Ascending aorta (tissue), 2 donors: Measurements from ENCODE around the gene DGKI. TPM values are rescaled to one million over a fixed set of nuclear protein-coding genes. Genes with fewer than 3 reads are reported as not detected.

Source experiments
- DNase-seq, 2 donors: peaks; one replicate each; pipeline ENCODE4 v3.0.0-alpha.2; 2019; ENCODE audit warnings: low spot score in 2 of 2
- H3K27ac ChIP-seq, 2 donors: fragments of 200-600 bp; sonication (generic); one replicate each; pipeline ENCODE4 v1.5.1; 2016 to 2017; ENCODE audit warnings: mild to moderate bottlenecking in 1 of 2
- H3K27me3 ChIP-seq: fragments of 200-600 bp; sonication (generic); one replicate; pipeline ENCODE4 v1.5.1; 2017
- H3K36me3 ChIP-seq, 2 donors: fragments of 200-600 bp; sonication (generic); one replicate each; pipeline ENCODE4 v1.5.1; 2016
- H3K4me1 ChIP-seq, 2 donors: fragments of 200-600 bp; sonication (generic); one replicate each; pipeline ENCODE4 v1.5.1; 2016 to 2017; ENCODE audit warnings: mild to moderate bottlenecking in 1 of 2
- H3K4me3 ChIP-seq, 2 donors: fragments of 200-600 bp; sonication (generic); one replicate each; pipeline ENCODE4 v1.5.1; 2016 to 2017; ENCODE audit warnings: mild to moderate bottlenecking in 1 of 2
- H3K9me3 ChIP-seq, 2 donors: fragments of 200-600 bp; sonication (generic); one replicate each; pipeline ENCODE4 v1.5.1; 2016
- intact Hi-C: fragments of 100-400 bp; cut with DNase I; formaldehyde crosslinking; loops from one replicate; pipeline ENCODE4 v1.15.1; 2023
- total RNA-seq: library from RNA; depleted of rRNA; stranded (reverse); fragments of >200 nt; gene quantifications from one replicate; pipeline ENCODE4 v1.1.0, GENCODE V29; 2016
- TF ChIP-seq, protein P1 (sequence below), 3 experiments: fragments of 200-600 bp in 2 of 3; fragments of 450-650 bp in 1 of 3; sonication (generic) in 2 of 3; IDR thresholded peaks; one replicate each; pipeline ENCODE4 v1.5.1; 2016 to 2019; ENCODE audit warnings: antibody characterized with exemption in 3 of 3, mild to moderate bottlenecking in 1 of 3, moderate library complexity in 1 of 3

DGKI gene
- total RNA-seq, 1 donor from 2014 or later: 13.4 TPM

DNA sequence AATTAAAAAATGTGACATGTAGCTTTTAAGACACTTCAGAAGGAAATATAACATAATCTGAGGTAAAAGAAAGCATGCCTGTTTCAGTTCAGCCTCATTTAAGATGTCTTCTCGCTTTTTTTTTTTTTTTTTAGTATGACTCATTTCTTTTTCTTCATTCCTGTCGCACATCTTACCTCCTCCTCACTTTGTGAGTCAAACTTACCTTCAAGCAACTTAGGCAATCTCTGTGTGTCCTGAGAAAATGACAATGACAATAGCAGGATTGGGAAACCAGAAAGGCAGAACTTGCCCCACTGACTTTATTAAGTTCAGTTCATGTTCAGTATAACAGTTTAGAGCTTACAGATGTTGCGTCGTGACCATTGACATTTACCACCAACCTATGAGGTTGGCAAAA lies 511.0 kb downstream of the DGKI start:
- TF ChIP-seq, protein P1, sequence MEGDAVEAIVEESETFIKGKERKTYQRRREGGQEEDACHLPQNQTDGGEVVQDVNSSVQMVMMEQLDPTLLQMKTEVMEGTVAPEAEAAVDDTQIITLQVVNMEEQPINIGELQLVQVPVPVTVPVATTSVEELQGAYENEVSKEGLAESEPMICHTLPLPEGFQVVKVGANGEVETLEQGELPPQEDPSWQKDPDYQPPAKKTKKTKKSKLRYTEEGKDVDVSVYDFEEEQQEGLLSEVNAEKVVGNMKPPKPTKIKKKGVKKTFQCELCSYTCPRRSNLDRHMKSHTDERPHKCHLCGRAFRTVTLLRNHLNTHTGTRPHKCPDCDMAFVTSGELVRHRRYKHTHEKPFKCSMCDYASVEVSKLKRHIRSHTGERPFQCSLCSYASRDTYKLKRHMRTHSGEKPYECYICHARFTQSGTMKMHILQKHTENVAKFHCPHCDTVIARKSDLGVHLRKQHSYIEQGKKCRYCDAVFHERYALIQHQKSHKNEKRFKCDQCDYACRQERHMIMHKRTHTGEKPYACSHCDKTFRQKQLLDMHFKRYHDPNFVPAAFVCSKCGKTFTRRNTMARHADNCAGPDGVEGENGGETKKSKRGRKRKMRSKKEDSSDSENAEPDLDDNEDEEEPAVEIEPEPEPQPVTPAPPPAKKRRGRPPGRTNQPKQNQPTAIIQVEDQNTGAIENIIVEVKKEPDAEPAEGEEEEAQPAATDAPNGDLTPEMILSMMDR (IDR thresholded peaks at IDR 0.05): no peak
- no peak overlapping the region for H3K4me3 ChIP-seq
- H3K9me3 ChIP-seq: no peaks in the 10 kb centered on the region
- H3K27ac ChIP-seq: no peak overlapping the region
- intact Hi-C loops: no loop called here
- H3K36me3 ChIP-seq: no peaks in the 10 kb centered on the region
- DNase-seq: no peak
- H3K4me1 ChIP-seq: no peaks in the 10 kb centered on the region
- no peaks in the 10 kb centered on the region for H3K27me3 ChIP-seq

DNA sequence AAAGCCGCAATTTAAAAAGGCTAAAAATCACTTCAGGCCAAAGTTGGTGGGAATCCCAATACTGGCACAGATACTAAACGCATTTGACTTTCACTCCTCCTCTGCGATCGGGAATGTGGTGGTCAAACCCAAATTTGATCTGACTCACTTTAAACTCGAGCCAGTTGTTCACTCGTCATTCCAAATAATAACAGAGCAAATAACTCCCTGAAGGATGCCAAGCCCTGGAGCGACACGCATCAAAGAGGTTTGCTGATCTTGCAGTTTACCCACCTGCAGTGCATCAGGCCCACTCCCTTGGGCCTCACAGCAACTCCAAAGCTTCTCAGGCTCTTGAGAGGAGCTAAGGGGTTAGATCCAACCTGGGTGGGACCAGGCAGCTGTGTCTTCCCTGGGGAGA lies 515.4 kb downstream of the DGKI start:
- no peak for DNase-seq
- Histone ChIP-seq H3K9me3 (no peaks in the 10 kb centered on the region), H3K4me1 (no peaks in the 10 kb centered on the region), H3K36me3 (no peaks in the 10 kb centered on the region), H3K4me3 (no peak overlapping the region), H3K27ac (no peak overlapping the region), H3K27me3 (no peaks in the 10 kb centered on the region)
- intact Hi-C loops: no loop called here
- TF ChIP-seq, protein P1 (IDR thresholded peaks at IDR 0.05): no peak

Other genes with a start within 250 kb of the DGKI start
- gene CREB3L2, start 155.1 kb upstream of the DGKI start, total RNA-seq: 38.5 TPM
- gene AKR1D1, start 229.5 kb upstream of the DGKI start, total RNA-seq: not detected